ENCODE data around the gene SPATS2L. TPM values are rescaled to one million over a fixed set of nuclear protein-coding genes. Genes with fewer than 3 reads are reported as not detected.

Gene SPATS2L
- total RNA-seq, 1 experiment from 2014 or later, result 47.3 TPM

- no peak overlapping the region for H3K18ac ChIP-seq (ENCODE audit: insufficient read length, low read depth, low read length)
- no peak overlapping the region for H4K5ac ChIP-seq (ENCODE audit: insufficient read length, low read depth, low read length)
- no peak overlapping the region for H3K23ac ChIP-seq (ENCODE audit: insufficient read length, low read depth, low read length)
- no peak overlapping the region for H2BK20ac ChIP-seq (ENCODE audit: low read depth, low read length, poor library complexity, severe bottlenecking)
- no peak overlapping the region for H3K14ac ChIP-seq (ENCODE audit: insufficient read depth, low read length)
- no peaks in the 10 kb centered on the region for H3K79me2 ChIP-seq (ENCODE audit: insufficient read depth, low read length)
- no peak overlapping the region for H3K56ac ChIP-seq (ENCODE audit: insufficient read length, low read depth, low read length)
- no peak overlapping the region for H2AFZ ChIP-seq (ENCODE audit: low read length)
- H3K27me3 Mint-ChIP-seq (ENCODE audit: low read depth), result no peaks in the 10 kb centered on the region
- H2BK5ac ChIP-seq (ENCODE audit: insufficient read length, low read length), result no peak overlapping the region
- H3K4me1 ChIP-seq (ENCODE audit: insufficient read depth, low read length), result no peaks in the 10 kb centered on the region
- no peaks in the 10 kb centered on the region for H3K9me3 ChIP-seq (ENCODE audit: control insufficient read depth, low read depth, low read length)
- no peak overlapping the region for H3K27ac Mint-ChIP-seq
- no peak overlapping the region for H2AK5ac ChIP-seq (ENCODE audit: insufficient read length, low read length)
- H2BK12ac ChIP-seq (ENCODE audit: insufficient read length, low read depth, low read length), result no peak overlapping the region
- H3T11ph ChIP-seq (ENCODE audit: low read length), result no peak overlapping the region
- H4K8ac ChIP-seq (replicated peaks; ENCODE audit: insufficient read length, low read depth, low read length), result no peak overlapping the region
- H2BK15ac ChIP-seq (ENCODE audit: low read depth, low read length), result no peak overlapping the region
- no peak overlapping the region for H4K91ac ChIP-seq (ENCODE audit: insufficient read length, low read depth, low read length)
- H3K36me3 Mint-ChIP-seq (ENCODE audit: insufficient read depth in 1 of 3, low read depth in 3 of 3), result peaks cover 2 to 50% (median 20%) of the 10 kb centered on the region in 3 experiments; a peak in 6 of 7 replicates
- no peak overlapping the region for H3K4me2 ChIP-seq (ENCODE audit: insufficient read depth, insufficient read length, low read length)
- H3K23me2 ChIP-seq (ENCODE audit: insufficient read length, low read depth, low read length, poor library complexity, severe bottlenecking), result no peaks in the 10 kb centered on the region
- no CpG with 5 or more reads among the region's 5 CpGs for WGBS (ENCODE audit: extremely low coverage, insufficient read length, low lambda C conversion rate)
- no peak overlapping the region for H3K4me3 Mint-ChIP-seq
- no peaks in the 10 kb centered on the region for H3K9me3 Mint-ChIP-seq
- H3K27ac ChIP-seq (ENCODE audit: insufficient read length, low read depth, low read length), result no peak overlapping the region
- H3K9ac ChIP-seq (ENCODE audit: extremely low read depth, insufficient read length, low read length), result no peak overlapping the region
- H2BK120ac ChIP-seq (ENCODE audit: low read depth, low read length, poor library complexity, severe bottlenecking), result no peak overlapping the region
- no peaks in the 10 kb centered on the region for H3K4me1 Mint-ChIP-seq
- H3K27me3 ChIP-seq (ENCODE audit: insufficient read depth, low read length), result no peaks in the 10 kb centered on the region
- H4K20me1 ChIP-seq (ENCODE audit: control insufficient read depth, insufficient read depth, insufficient read length), result no peaks in the 10 kb centered on the region
- TF ChIP-seq, protein P1, sequence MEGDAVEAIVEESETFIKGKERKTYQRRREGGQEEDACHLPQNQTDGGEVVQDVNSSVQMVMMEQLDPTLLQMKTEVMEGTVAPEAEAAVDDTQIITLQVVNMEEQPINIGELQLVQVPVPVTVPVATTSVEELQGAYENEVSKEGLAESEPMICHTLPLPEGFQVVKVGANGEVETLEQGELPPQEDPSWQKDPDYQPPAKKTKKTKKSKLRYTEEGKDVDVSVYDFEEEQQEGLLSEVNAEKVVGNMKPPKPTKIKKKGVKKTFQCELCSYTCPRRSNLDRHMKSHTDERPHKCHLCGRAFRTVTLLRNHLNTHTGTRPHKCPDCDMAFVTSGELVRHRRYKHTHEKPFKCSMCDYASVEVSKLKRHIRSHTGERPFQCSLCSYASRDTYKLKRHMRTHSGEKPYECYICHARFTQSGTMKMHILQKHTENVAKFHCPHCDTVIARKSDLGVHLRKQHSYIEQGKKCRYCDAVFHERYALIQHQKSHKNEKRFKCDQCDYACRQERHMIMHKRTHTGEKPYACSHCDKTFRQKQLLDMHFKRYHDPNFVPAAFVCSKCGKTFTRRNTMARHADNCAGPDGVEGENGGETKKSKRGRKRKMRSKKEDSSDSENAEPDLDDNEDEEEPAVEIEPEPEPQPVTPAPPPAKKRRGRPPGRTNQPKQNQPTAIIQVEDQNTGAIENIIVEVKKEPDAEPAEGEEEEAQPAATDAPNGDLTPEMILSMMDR (conservative IDR thresholded peaks at IDR 0.05), result no peak
- DNase-seq, result no peak
- H3K79me1 ChIP-seq (ENCODE audit: insufficient read depth, low read depth, low read length, poor library complexity, severe bottlenecking), result no peaks in the 10 kb centered on the region
- H3K4ac ChIP-seq (ENCODE audit: low read depth, low read length), result no peak overlapping the region
Measured at GRCh38 chr2:200443376-200443775, 136.9 kb downstream of the SPATS2L start.
